H1 (cell line): ENCODE measurements around the gene CREG2. TPM values are rescaled to one million over a fixed set of nuclear protein-coding genes. Genes with fewer than 3 reads are reported as not detected.

Source experiments
- CTCF ChIA-PET: fragments of 300-600 bp; sonication (Branson Sonifier 250); formaldehyde crosslinking; loops from one replicate; lab custom pipeline; 2021; ENCODE audit not compliant: partially characterized antibody; lab: Charles Lee
- POLR2A ChIA-PET: fragments of 300-600 bp; sonication (Branson Sonifier 250); formaldehyde crosslinking; loops from one replicate; lab custom pipeline; 2021; ENCODE audit warnings: inconsistent platforms; ENCODE audit not compliant: partially characterized antibody; lab: Charles Lee
- DNase-seq, 2 experiments: peaks; one replicate each; pipeline versions ENCODE4 v3.0.0 to v3.0.0-alpha.2; 2010 to 2022; ENCODE audit warnings: low spot score in 2 of 2, low read depth in 1 of 2, mixed read lengths in 1 of 2
- FAIRE-seq: peaks from 2 replicates; lab custom pipeline; 2011; peaks lifted over from hg19 to GRCh38; lab: Jason Lieb, UNC
- H2AFZ ChIP-seq: 2 replicates; pipeline ENCODE4 v1.8.1; 2012; ENCODE audit warnings: low read length, inconsistent platforms
- H2AK5ac ChIP-seq: 2 replicates; pipeline ENCODE4 v1.6.1; 2013; ENCODE audit warnings: low read depth, low read length
- H2BK120ac ChIP-seq: replicated peaks from 2 replicates; pipeline ENCODE3; 2013; ENCODE audit warnings: low read depth, low read length, inconsistent platforms
- H2BK12ac ChIP-seq: 2 replicates; pipeline ENCODE4 v1.6.1; 2013; ENCODE audit warnings: low read depth, low read length
- H2BK15ac ChIP-seq: 2 replicates; pipeline ENCODE4 v1.6.1; 2013; ENCODE audit warnings: low read length
- H2BK20ac ChIP-seq: 2 replicates; pipeline ENCODE4 v1.6.1; 2013; ENCODE audit warnings: low read length
- H2BK5ac ChIP-seq: 2 replicates; pipeline ENCODE4 v1.6.1; 2013; ENCODE audit warnings: low read depth, low read length
- H3K14ac ChIP-seq: 2 replicates; pipeline ENCODE4 v1.6.1; 2013; ENCODE audit warnings: inconsistent platforms; ENCODE audit not compliant: insufficient read length
- H3K18ac ChIP-seq: 2 replicates; pipeline ENCODE4 v1.6.1; 2013; ENCODE audit warnings: low read length; ENCODE audit errors: extremely low read depth
- H3K23ac ChIP-seq: 2 replicates; pipeline ENCODE4 v1.6.1; 2013; ENCODE audit warnings: inconsistent platforms; ENCODE audit not compliant: insufficient read length
- H3K23me2 ChIP-seq: 2 replicates; pipeline ENCODE4 v1.6.1; 2013; ENCODE audit warnings: low read depth, low read length
- H3K27ac ChIP-seq: 2 replicates; pipeline ENCODE4 v1.6.1; 2011; ENCODE audit warnings: low read depth, low read length, inconsistent platforms
- H3K27me3 ChIP-seq, 4 experiments: replicated peaks in 1 of 4; 1 replicate in 1 of 4; 2 replicates in 3 of 4; pipeline versions ENCODE4 v1.6.1 to v1.8.1; 2011 to 2013; ENCODE audit warnings: low read length in 3 of 4, mild to moderate bottlenecking in 3 of 4, inconsistent platforms in 2 of 4, mixed read lengths in 2 of 4, moderate library complexity in 1 of 4; ENCODE audit not compliant: control insufficient read depth in 3 of 4, insufficient read depth in 3 of 4; ENCODE audit errors: extremely low read depth in 1 of 4
- H3K36me3 ChIP-seq, 4 experiments: 2 replicates each; pipeline versions ENCODE4 v1.6.1 to v1.8.1; 2011 to 2013; ENCODE audit warnings: mild to moderate bottlenecking in 4 of 4, low read length in 3 of 4, moderate library complexity in 2 of 4, control low read depth in 1 of 4, inconsistent platforms in 1 of 4; ENCODE audit not compliant: insufficient read depth in 4 of 4, control insufficient read depth in 2 of 4
- H3K4ac ChIP-seq: replicated peaks from 2 replicates; pipeline ENCODE3; 2013; ENCODE audit warnings: low read length, low read depth, mixed read lengths, inconsistent platforms; ENCODE audit not compliant: insufficient read length
- H3K4me1 ChIP-seq, 4 experiments: replicated peaks in 1 of 4; 1 replicate in 1 of 4; 2 replicates in 3 of 4; pipeline versions ENCODE4 v1.6.1 to v1.8.1; 2011 to 2013; ENCODE audit warnings: low read length in 3 of 4, inconsistent platforms in 2 of 4, mixed read lengths in 1 of 4; ENCODE audit not compliant: insufficient read depth in 4 of 4, control insufficient read depth in 3 of 4
- H3K4me2 ChIP-seq, 2 experiments: 2 replicates each; pipeline versions ENCODE4 v1.6.1 to v1.8.1; 2011 to 2013; ENCODE audit warnings: low read depth in 2 of 2, low read length in 2 of 2, control low read depth in 1 of 2, inconsistent platforms in 1 of 2, mild to moderate bottlenecking in 1 of 2; ENCODE audit not compliant: insufficient read depth in 1 of 2
- H3K4me3 ChIP-seq, 4 experiments: fragments of 200-600, 300-600 bp in 1 of 4; sonication (generic), shearing (Covaris generic), sonication (Bioruptor Twin) in 1 of 4; 2 replicates each; pipeline versions ENCODE4 v1.5.1 to v1.8.1; 2011 to 2016; ENCODE audit warnings: low read length in 4 of 4, low read depth in 3 of 4, control low read depth in 2 of 4, inconsistent platforms in 2 of 4, mild to moderate bottlenecking in 2 of 4, mixed read lengths in 1 of 4, moderate library complexity in 1 of 4; ENCODE audit not compliant: insufficient read depth in 2 of 4; ENCODE audit errors: extremely low read depth in 1 of 4
- H3K56ac ChIP-seq: replicated peaks from 2 replicates; pipeline ENCODE3; 2013; ENCODE audit warnings: low read depth, mild to moderate bottlenecking, mixed read lengths, low read length, inconsistent platforms; ENCODE audit not compliant: insufficient read length
- H3K79me1 ChIP-seq: 2 replicates; pipeline ENCODE4 v1.6.1; 2013; ENCODE audit warnings: low read depth, low read length, control low read depth
- H3K79me2 ChIP-seq, 2 experiments: 2 replicates each; pipeline versions ENCODE4 v1.6.1 to v1.8.1; 2012 to 2013; ENCODE audit warnings: low read length in 2 of 2, mild to moderate bottlenecking in 2 of 2, inconsistent platforms in 1 of 2; ENCODE audit not compliant: insufficient read depth in 2 of 2, control insufficient read depth in 1 of 2
- H3K9ac ChIP-seq, 4 experiments: replicated peaks in 1 of 4; 1 replicate in 1 of 4; 2 replicates in 3 of 4; pipeline versions ENCODE4 v1.6.1 to v1.8.1; 2011 to 2013; ENCODE audit warnings: low read depth in 3 of 4, low read length in 3 of 4, control low read depth in 2 of 4, mild to moderate bottlenecking in 2 of 4, moderate library complexity in 2 of 4, inconsistent platforms in 1 of 4; ENCODE audit errors: extremely low read depth in 1 of 4
- H3K9me3 ChIP-seq, 2 experiments: 2 replicates each; pipeline versions ENCODE4 v1.6.1 to v1.8.1; 2012 to 2013; ENCODE audit warnings: mild to moderate bottlenecking in 2 of 2, moderate library complexity in 2 of 2, control low read depth in 1 of 2, inconsistent platforms in 1 of 2, low read depth in 1 of 2, low read length in 1 of 2, mixed read lengths in 1 of 2; ENCODE audit not compliant: insufficient read depth in 2 of 2
- H4K20me1 ChIP-seq, 2 experiments: replicated peaks in 1 of 2; 2 replicates each; pipeline versions ENCODE3 to v1.8.1; 2011 to 2013; ENCODE audit warnings: inconsistent platforms in 2 of 2, low read length in 2 of 2, mild to moderate bottlenecking in 1 of 2; ENCODE audit not compliant: insufficient read depth in 2 of 2, control insufficient read depth in 1 of 2
- H4K5ac ChIP-seq: 2 replicates; pipeline ENCODE4 v1.6.1; 2013; ENCODE audit warnings: low read length, low read depth, mixed read lengths, inconsistent platforms; ENCODE audit not compliant: insufficient read length
- H4K8ac ChIP-seq: 2 replicates; pipeline ENCODE4 v1.8.0; 2013; ENCODE audit warnings: mild to moderate bottlenecking, moderate library complexity, low read length, inconsistent platforms; ENCODE audit not compliant: insufficient read depth; ENCODE audit errors: extremely low read depth
- H4K91ac ChIP-seq: replicated peaks from 2 replicates; pipeline ENCODE3; 2013; ENCODE audit warnings: low read length, mixed read lengths, inconsistent platforms; ENCODE audit not compliant: insufficient read length
- CHD1 ChIP-seq: IDR thresholded peaks from 2 replicates; pipeline ENCODE4 v1.6.1; 2012; ENCODE audit warnings: low read depth, low read length, improper control_type of control experiment
- CHD2 ChIP-seq: IDR thresholded peaks from 2 replicates; pipeline ENCODE4 v1.6.1; 2012; ENCODE audit warnings: low read length, improper control_type of control experiment
- WGBS, 2 experiments: shearing (Covaris generic) in 1 of 2; methylation state at CpG; one replicate each; pipeline versions ENCODE4 v1.1.6 to v1.1.7; 2013 to 2015; ENCODE audit warnings: low lambda C conversion rate in 2 of 2, mixed read lengths in 2 of 2, inconsistent platforms in 1 of 2, low coverage in 1 of 2, missing lambda C conversion rate in 1 of 2; ENCODE audit not compliant: insufficient replicate concordance in 2 of 2, insufficient coverage in 1 of 2, insufficient read length in 1 of 2; ENCODE audit errors: extremely low coverage in 1 of 2, missing lambda C conversion rate in 1 of 2; 5-methylcytosine and 5-hydroxymethylcytosine counted together
- polyA plus RNA-seq, 7 experiments: library from polyadenylated mRNA; depleted of rRNA in 3 of 7; stranded (reverse) in 5 of 7; unstranded in 2 of 7; fragments of >200 nt in 5 of 7; fragments of 200-250 nt in 2 of 7; gene quantifications; 1 replicate in 5 of 7; 2 replicates in 1 of 7; 4 replicates in 1 of 7; pipeline versions ENCODE4 v1.2.1 to v1.2.3, GENCODE V29; 2011 to 2013; ENCODE audit warnings: missing spikeins in 2 of 7, mixed read lengths in 2 of 7
- total RNA-seq: library from RNA; stranded (reverse); fragmentation: NEBNext Ultra II Directional; extraction: Animal tissue kit (Norgen Biotek cat#: 25700); gene quantifications from 2 replicates; pipeline ENCODE4 v1.2.1, GENCODE V29; 2021

CREG2 gene
- total and polyA plus RNA-seq, 2 of the 8 experiments (the other 6 are each of a cell fraction or from before 2014, with no cell fraction given), result 2.0 to 2.2 TPM

GRCh38 chr2:101412092-101412694, 24.9 kb upstream of the CREG2 start:
- H3K18ac ChIP-seq, result no peak overlapping the region
- peaks cover 0 to 2% of the 10 kb centered on the region in 2 experiments for H4K20me1 ChIP-seq
- no peak for DNase-seq
- POLR2A ChIA-PET, result no interaction called here
- no peak for FAIRE-seq
- H3K36me3 ChIP-seq, result no peaks in the 10 kb centered on the region
- no peak overlapping the region for H2BK12ac ChIP-seq
- H3K23ac ChIP-seq, result no peak overlapping the region
- peaks cover 0 to 6% of the 10 kb centered on the region in 2 experiments; a peak in 1 of 4 replicates for H3K9me3 ChIP-seq
- H2AK5ac ChIP-seq, result no peak overlapping the region
- H3K56ac ChIP-seq, result no peak overlapping the region
- no peak overlapping the region for H2BK120ac ChIP-seq
- no peaks in the 10 kb centered on the region for H3K79me2 ChIP-seq
- no peak overlapping the region for H2AFZ ChIP-seq
- no peaks in the 10 kb centered on the region for H3K79me1 ChIP-seq
- no peak overlapping the region for H3K14ac ChIP-seq
- H3K27ac ChIP-seq, result no peak overlapping the region
- no peak overlapping the region for H4K5ac ChIP-seq
- WGBS, 2 experiments, result 90% methylated on average over 9 of the region's 9 CpGs; no CpG with 5 or more reads in 1 of the 2 experiments
- no peak overlapping the region for H2BK15ac ChIP-seq
- CTCF ChIA-PET, result interaction anchor here (0.5 to 2.3 kb wide), 4 partner anchors 9 to 819 kb away, joined by 3 to 6 read pairs (median 3); no protein-coding TSS in a partner anchor
- H4K91ac ChIP-seq, result no peak overlapping the region
- no peak overlapping the region for H3K9ac ChIP-seq
- H3K23me2 ChIP-seq, result peaks cover 3% of the 10 kb centered on the region; the same call in 1 of the 2 replicates
- H3K4me3 ChIP-seq, result no peak overlapping the region
- no peak for TF ChIP-seq CHD1
- TF ChIP-seq CHD2, result no peak
- H2BK5ac ChIP-seq, result no peak overlapping the region
- no peaks in the 10 kb centered on the region for H3K27me3 ChIP-seq
- H3K4me2 ChIP-seq, result no peak overlapping the region
- peaks cover 0 to 3% (median under 1%) of the 10 kb centered on the region in 4 experiments; a peak in 3 of 7 replicates for H3K4me1 ChIP-seq
- H3K4ac ChIP-seq, result no peak overlapping the region
- no peak overlapping the region for H2BK20ac ChIP-seq
- H4K8ac ChIP-seq, result peak overlapping the region; percentile 4; the same call in 1 of the 2 replicates
